ENCODE results near the gene FNDC3B.

The FNDC3B gene

DNA sequence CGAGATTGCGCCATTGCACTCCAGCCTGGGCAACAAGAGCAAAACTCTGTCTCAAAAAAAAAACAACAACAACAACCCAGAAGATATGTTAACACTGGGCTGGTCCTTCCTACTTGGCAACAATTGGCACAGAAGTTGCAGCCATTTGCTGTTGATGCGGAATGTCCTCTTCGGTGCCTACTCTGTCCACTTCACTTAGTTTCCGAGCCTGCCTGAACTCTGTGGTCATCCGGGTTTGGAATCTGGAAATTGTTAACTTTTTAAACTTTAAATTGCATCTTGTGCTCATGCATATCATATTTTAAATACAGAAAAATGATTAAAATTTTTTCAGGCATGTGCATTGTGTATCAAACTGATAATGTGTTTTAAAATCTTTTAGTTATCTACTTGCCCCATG is 81.5 kb downstream of the FNDC3B start:
- no peak for DNase-seq

- no peak for DNase-seq
Observed at GRCh38 chr3:172121981-172122380, 82.6 kb downstream of the FNDC3B start.

DNA sequence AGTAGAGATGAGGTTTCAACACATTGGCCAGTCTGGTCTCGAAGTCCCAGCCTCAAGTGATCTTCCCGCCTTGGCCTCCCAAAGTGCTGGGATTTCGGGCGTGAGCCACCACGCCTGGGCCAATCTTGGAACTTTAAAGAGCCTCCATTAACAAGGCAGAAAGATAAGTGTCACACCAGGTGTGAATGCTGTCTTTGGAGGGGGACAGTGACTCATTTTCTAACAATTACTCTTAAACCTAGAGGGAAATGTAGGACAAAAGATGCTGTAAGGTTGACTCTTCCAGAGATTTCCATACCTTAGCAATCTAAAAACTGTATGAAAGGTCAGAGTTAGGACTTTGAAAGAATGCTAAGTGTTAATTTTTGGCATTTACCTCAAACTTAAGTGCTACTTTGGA is 84.9 kb downstream of the FNDC3B start:
- DNase-seq, result no peak

GRCh38 chr3:172125053-172125452 is 85.7 kb downstream of the FNDC3B start:
- no peak for DNase-seq

- peak; percentile 70 for DNase-seq
Observed at GRCh38 chr3:172125963-172126457, 86.6 kb downstream of the FNDC3B start.

DNA sequence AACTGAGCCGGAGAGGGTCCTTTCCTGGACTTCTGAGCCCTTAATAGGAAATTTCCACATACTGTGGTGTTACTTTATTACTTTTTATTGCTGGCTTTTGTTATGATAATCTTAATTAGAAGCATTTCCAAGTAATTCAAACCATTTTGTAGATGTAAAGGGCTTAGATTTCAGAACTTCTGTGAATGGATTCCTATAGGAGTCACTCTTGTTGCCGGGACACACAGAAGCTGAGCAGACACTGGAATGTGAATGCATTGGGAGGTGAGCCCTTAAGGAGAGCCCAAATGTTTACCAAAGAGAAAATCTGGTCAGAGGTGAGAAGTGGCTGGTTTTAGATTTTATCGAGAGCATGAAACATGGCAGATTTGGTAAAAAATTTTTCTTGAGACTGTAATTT is 87.4 kb downstream of the FNDC3B start:
- DNase-seq, result peak; percentile 31

DNA sequence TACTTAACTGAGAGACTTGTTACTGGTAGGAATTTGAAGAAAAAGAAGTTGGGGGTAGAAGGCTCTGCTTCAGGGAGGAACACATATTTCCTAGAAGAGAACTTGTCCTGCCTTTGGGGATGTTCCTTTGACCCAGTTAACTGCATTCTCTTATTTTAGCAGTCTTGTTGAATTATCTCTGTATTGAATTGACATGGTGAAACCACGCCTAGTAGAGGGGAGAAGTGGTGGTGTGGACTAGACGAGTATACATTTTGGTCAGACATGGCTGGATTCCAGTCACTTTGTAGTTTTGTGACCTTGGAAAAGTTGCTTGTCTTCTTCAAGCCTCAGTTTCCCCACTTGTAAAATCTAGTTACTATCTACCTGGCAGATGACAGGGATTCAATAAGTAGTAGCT is 87.8 kb downstream of the FNDC3B start:
- DNase-seq, result no peak

DNA sequence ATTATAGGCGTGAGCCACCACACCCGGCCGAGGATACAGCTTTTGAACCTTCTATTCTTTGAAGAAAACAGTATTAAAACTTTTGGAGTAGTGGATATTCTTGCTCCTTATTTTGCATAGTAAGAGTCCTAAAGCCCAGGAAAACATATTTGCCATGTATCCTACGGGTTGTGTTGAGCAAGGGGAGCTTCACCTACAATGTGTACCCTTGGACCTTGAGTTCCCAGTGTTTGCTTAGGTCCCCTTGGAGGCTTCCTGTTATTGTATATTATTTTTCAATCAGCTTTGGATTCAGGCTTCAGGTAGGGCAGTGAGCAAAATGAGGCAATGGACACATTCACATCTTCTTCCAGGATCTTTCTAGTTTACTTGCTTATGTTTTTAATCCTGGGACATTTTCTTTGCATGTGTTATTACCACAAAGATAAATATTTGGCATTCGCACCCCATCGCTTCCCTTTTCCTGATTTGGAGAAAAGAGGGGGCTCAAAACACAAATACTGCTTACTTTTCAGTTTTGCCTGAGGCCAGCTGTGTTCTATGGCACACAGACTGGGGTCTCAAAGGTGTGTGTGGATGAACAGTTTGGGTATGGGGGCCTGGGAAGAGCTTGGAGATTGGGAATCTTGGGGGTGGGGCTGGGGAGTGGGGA is 88.7 kb downstream of the FNDC3B start:
- no peak for DNase-seq

GRCh38 chr3:172128858-172129257 is 89.5 kb downstream of the FNDC3B start:
- DNase-seq, result no peak

DNA sequence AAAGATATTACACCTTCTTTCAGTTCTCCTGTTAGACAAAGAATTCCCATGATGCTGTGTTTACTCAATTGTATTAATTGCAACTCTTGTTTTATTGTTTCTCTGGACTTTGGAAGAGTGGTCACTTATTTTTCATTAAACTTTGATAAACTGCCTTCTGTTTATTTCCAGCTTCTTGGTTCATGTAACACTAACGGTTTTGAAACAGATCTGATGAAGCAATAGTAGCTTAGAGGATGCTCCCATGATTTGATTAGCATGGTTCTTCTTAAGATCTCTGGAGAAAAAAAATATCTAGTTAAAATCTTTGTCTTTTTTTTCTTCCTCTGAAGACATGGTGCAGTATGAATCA is 90.1 kb downstream of the FNDC3B start:
- no peak for DNase-seq

DNA sequence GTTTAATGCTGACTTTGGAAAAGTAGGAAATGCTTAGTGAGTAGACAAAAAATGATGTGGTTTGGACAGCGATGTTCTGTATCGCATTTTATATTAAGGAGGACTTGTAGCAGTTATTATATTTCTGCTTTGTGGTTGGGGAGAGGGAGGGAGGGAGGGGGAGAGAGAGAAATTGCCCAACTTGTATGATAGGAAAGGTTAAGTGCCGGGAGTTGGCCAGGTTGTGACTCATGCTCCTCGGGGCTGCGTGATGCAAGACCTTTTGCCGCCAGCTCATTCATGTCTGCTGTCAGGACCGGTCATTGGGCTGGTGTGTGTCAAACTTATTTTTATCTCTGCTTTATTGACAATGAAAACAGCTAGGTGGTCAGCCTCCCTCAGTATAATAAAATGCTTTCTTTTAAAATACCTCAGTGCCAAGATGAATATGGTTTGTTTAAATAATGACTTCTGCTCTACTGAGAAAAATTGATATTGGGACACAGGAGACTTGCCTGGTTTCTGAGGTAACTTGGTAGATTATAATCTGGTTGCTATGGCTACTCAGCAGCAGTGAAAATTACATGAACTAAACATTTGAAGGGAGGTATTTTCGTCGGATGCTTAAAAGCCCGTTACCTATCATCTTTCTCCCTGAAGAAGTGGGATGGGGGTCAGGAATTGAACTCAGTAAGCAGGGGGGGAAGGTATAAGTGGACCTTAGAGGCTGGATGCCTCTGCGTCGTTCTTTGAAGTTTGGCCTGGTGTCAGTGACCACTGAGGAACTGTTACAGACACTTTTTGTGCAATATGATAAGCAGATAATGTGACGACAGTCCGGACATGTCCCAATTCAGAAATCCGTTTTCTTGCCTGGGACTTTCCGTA is 90.7 kb downstream of the FNDC3B start:
- DNase-seq, result peak; percentile 98

DNA sequence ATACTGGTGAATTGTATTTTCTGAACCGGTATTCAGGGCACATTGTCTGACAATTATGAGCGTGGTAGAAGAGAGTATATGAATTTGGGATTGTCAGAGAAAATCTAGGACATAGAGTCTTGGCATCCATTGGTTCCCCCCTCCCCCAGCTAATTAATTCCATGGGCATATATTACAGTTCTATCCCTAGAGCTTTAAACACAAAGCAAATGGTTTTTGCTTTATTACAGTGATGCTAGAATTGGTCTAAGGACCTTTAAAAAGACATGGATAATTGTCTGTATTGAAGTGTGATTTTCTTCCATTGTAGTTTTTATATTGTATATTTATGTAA is 91.3 kb downstream of the FNDC3B start:
- no peak for DNase-seq

DNA sequence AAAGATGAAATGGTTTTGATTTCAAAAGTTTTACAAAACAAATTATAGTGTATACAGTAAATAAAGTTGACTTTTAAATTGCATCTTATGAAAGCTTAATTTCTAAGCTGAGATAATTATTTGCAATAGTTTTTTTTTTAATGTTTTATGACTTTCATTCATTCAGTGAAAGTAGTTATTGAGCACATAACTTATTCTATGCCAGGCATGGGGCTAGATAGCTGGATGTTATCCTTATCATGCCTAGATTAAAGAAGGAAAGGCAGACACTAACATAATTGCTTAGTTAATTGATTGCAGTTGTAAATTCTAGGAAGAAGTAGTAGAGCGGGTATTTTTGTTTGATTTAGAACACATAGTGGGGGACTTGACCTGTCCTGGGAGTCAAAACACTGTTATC is 92.4 kb downstream of the FNDC3B start:
- DNase-seq, result no peak

DNA sequence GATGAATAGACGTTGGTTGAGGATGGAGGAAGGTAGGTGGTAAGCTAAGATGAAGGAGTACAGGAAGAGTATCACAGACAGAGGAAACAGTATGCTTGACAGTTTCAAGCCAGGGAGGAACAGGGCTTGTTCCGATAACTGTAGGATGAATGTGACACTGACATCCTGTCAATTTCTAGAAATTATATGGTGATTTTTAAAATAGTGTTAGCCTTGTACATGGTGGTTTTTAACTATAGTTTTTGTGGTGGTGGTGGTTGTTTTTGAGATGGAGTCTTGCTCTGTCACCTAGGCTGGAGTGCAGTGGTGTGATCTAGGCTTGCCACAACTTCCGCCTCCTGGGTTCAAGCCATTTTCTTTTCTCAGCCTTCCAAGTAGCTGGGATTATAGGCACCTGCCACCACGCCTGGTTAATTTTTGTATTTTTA is 92.8 kb downstream of the FNDC3B start:
- no peak for DNase-seq

GRCh38 chr3:172132721-172133311 is 93.4 kb downstream of the FNDC3B start:
- no peak for DNase-seq

- DNase-seq, result no peak
Observed at GRCh38 chr3:172133838-172134237, 94.5 kb downstream of the FNDC3B start.

GRCh38 chr3:172134352-172134751 is 95.0 kb downstream of the FNDC3B start:
- DNase-seq, result no peak

GRCh38 chr3:172135185-172135584 is 95.8 kb downstream of the FNDC3B start:
- DNase-seq, result no peak

- DNase-seq, result peak; percentile 79
Observed at GRCh38 chr3:172135820-172136219, 96.4 kb downstream of the FNDC3B start.

DNA sequence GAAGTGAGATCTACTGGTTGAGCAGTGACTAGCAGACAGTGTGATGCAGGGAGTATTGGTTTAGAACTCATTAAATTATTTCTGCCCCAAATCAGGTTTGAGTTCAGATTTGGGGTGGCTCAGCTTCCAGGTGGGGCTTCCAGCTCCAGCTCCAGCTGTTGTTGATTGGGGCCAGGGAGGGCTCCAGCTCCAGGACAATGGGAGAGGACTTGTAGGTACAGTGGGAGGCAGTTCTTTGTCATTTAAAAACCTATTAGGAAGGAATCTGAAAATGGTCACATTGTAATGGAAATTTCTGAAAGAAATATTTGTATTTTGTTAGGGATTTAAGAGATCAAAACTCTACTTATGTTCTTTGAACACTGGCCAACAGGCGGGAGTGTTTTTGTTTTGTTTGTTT is 97.0 kb downstream of the FNDC3B start:
- DNase-seq, result no peak

GRCh38 chr3:172137287-172138192 is 98.2 kb downstream of the FNDC3B start:
- DNase-seq, result no peak

DNA sequence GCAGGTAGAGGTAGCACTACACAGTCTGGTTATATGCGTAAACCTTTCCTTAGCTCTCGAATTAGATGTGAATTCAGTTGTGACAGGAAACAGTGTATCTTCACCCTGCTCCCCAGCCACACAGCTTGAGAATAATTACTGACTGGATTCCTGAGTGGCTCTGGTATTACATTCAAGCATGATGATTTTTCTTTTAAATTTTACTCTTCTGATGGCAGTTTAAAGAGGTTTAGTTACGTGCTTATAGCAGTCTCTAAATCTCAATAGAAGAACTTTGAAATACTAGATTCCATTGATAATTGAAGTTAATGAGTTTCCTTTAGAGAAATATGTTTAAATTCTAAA is 98.8 kb downstream of the FNDC3B start:
- DNase-seq, result no peak

Data from fibroblast of upper back skin (primary cell).